DMS79 (cell line): Measurements from ENCODE around the gene COL23A1.

Experiments
- DNase-seq: peaks from one replicate; lab custom pipeline; 2025; lab: John Stamatoyannopoulos, UW

Gene COL23A1

DNA sequence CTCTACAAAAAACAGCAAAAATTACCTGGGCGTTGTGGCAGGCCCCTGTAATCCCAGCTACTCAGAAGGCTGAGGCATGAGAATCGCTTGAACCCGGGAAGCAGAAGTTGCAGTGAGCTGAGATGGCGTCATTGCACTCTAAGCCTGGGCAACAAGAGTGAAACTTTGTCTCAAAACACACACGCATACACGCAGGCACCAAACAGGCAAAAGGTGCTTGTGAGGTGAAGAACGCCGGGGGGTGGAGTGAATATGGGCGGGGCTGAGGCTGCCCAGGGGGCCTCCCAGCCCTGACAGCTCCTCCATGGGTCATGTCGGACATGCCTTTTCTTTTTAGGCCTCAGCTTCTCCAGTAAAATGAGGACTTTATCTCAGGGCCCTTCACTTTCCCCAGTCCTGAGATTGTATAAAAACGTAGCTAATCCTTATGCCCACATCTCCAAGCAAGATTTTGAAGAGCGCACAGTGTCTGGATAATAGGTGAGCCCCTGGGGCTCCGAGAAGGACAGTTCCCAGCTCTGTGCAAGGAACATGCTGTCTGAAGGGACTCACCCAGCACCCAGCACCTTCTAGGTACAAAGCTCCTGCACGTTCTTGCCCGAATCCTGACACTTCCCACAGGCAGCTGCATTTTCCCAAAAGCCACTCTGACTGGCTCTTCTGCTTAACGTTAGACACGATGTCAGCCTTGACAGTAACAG, 168.3 kb downstream of the COL23A1 start:
- DNase-seq, result no peak

- DNase-seq, result no peak
Observed at GRCh38 chr5:178421128-178421527, 169.1 kb downstream of the COL23A1 start.

- no peak for DNase-seq
Observed at GRCh38 chr5:178420354-178420781, 169.8 kb downstream of the COL23A1 start.

- DNase-seq, result peak; percentile 45
Observed at GRCh38 chr5:178419651-178420050, 170.5 kb downstream of the COL23A1 start.

DNA sequence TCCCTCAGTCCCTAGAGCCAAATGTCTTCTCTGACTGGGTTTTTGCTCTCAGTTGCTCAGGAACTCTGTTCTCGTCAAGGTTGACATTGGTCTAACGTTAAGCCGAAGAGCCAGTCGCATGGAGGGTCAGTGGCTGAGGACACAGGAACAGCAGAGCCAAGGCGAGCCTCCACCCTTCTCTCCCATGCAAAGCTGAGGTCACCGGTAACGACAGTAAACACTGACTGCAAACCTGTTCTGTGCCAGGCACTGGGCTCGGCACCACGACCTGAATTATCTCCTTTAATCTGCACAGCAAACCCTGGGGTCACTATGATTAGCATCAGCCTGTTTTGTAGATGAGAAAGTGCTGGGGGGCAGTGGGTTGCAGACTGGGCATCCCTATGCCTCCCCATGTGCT, 171.0 kb downstream of the COL23A1 start:
- no peak for DNase-seq

DNA sequence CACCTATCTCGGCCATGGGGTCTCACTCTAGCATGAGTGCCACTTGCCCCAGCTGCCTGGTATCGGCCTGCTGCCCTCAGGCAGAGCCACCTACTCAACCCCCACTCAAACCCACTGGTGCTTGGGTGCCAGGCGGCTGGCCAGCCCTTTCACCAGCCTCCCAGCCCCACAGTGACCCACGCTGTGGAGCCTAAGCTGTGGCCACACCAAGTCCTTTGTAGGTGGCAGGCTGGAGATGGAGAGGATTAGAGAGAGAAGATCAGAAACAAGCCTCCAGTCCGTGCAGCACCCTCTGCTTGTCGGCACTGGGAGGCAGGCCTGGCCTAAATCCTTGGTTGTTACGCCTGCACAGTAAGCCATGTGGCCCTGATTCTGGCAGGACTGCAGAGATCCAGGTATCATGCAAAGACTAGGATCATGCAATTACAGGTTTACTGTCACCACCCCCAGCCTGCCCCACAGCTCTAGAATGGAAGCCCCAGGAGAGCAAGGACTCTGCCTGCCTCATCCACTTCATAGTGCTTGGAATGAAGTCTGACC, 171.7 kb downstream of the COL23A1 start:
- no peak for DNase-seq

DNA sequence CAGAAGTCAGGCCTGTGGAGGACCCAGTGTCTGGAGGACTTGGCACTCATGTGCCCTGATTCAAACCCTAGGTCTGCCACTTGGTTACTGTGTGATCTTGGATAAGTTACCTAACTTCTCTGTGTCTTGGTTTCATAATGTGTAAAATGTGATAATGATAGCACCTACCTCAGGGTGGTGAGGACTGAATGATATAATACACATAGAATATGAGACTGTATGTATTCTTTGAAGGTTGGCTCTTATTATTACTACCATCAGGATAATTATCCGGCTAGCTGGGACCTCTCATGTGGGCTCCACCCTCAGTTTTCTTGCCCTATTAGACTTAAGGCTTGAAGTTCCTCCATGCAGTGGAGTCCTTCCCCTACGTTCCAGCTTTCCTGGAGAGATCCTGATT, 172.2 kb downstream of the COL23A1 start:
- DNase-seq, result no peak

- no peak for DNase-seq
Observed at GRCh38 chr5:178417391-178417811, 172.8 kb downstream of the COL23A1 start.

- DNase-seq, result no peak
Observed at GRCh38 chr5:178416919-178417318, 173.3 kb downstream of the COL23A1 start.

GRCh38 chr5:178416206-178416882, 173.8 kb downstream of the COL23A1 start:
- no peak for DNase-seq

DNA sequence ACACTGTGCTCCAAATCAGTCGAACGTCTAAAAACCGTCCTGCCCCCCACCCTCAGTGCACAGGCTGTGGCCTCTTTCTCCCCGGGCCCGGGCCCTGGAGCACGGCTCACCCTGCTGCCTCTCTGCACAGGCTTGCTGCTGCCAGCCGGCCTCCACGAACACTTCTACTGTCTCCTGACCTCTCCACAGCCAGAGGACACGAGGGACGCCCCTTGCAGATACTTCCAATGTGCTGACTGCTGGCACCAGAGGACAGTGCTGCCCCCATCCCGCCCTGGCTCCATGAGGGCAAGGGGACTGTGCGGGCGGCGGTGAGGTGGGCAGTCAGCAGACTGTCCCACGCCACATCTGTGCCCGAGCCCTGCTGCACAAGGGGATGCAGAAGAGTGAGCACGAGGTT, 174.8 kb downstream of the COL23A1 start:
- no peak for DNase-seq

DNA sequence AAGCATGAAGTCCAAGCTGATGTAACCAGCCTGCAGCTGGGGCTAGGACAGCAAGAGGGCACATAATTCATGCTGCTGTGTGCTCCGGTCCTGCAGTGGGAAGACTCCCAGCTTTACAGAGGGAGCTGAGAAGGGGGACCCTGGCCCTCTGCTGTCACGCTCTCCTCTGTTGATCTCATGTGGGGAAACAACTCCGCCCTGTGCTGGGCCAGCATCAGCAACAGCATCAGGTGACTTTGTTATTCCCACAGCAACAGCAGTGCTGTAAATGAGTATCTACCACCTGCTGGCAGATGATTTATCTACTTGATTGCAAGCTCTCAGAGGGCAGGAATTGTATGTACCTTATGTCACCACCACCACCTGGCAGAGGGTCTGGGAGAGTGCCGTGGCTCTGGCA, 176.2 kb downstream of the COL23A1 start:
- DNase-seq, result no peak

DNA sequence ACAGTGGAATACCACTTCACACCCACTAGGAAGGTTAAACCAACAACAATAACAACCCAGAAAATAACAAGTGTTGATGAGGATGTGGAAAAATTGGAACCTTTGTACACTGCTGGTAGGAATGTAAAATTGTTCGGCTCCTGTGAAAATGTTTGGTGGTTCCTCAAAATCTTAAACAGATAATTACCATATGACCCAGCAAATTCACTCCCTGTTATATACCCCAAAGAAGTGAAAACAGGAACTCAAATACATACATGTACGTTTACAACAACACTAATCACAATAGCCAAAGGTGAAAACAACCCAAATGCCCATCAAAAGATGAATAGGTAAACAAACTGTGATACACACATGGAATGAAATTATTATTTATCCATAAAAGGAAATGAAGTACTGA, 179.1 kb downstream of the COL23A1 start:
- DNase-seq, result no peak

DNA sequence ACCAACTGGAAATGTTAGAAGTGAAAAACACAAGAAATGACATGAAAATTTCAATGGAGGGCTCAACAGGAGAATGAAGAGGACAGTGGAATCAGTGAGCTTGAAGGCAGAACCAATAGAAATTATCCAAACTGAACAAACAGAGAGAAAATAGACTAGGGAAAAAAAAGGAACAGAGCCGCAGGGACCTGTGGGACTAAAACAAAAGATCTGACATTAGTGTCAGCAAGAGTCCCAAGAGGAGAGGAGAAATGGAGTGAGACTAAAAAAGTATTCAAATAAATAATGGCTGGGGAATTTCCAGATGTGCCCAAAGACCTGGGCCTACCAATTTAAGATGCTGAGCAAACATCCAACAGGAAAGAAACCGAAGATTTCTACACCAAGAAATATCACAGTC, 182.5 kb downstream of the COL23A1 start:
- no peak for DNase-seq

- no peak for DNase-seq
Observed at GRCh38 chr5:178404987-178405386, 185.2 kb downstream of the COL23A1 start.

GRCh38 chr5:178403956-178404600, 186.1 kb downstream of the COL23A1 start:
- no peak for DNase-seq

- no peak for DNase-seq
Observed at GRCh38 chr5:178403351-178403750, 186.8 kb downstream of the COL23A1 start.

DNA sequence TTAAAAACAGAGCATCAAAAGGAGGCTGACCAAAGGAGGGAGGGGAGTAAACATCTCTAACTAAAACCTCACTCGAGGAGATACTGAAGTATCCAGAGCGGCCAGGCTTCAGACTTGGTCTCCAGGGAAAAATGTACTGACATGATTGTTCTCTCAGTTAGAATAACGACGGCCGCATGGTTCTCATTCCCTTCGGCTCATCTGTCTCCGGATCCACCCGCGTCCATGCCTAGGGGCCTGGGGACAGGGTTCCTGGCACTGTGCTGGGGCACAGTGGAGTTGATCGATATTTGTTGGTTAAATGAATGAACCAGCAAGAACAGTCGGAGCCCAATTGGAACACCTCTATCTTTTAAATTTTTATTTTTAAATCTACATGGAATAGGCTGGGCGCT, 190.5 kb downstream of the COL23A1 start:
- DNase-seq, result no peak

DNA sequence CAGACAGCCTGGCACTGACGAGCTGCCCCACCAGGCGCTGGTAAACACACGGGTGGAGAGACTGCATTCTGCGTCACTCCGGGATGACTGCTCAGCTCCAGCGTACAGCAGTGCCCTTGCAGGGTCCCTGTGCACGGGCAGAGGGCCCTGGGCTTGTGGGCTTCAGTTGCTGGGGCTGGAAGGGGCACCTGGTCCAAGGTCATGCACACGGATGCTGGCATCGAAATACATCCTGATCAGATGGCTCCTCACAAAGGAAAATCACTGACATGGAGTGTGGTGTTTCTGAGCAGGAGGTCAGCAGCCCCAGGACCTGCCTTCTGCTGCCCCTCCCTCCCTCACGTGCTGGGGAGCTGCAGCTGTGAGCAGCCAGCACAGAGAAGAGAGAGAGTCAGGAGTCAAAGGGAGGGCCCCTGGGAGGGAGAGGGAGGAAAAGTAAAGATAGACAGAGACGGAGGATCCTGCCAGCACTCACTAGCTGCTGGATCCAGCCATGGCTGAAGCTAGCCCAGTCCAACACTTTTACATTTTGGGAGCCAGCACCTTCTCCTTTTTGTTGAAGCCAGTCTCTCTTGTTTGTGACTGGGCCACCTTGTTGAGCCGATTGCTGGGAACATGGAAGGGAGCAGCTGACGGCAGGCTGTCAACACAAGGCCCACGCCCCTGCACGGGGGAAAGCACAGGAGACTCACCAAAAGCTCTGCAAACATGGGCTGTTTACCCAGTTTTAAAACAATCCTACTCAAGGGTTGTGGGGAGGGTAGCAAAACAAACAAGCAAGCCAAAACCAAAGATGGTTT, 191.1 kb downstream of the COL23A1 start:
- peak; percentile 3 for DNase-seq

DNA sequence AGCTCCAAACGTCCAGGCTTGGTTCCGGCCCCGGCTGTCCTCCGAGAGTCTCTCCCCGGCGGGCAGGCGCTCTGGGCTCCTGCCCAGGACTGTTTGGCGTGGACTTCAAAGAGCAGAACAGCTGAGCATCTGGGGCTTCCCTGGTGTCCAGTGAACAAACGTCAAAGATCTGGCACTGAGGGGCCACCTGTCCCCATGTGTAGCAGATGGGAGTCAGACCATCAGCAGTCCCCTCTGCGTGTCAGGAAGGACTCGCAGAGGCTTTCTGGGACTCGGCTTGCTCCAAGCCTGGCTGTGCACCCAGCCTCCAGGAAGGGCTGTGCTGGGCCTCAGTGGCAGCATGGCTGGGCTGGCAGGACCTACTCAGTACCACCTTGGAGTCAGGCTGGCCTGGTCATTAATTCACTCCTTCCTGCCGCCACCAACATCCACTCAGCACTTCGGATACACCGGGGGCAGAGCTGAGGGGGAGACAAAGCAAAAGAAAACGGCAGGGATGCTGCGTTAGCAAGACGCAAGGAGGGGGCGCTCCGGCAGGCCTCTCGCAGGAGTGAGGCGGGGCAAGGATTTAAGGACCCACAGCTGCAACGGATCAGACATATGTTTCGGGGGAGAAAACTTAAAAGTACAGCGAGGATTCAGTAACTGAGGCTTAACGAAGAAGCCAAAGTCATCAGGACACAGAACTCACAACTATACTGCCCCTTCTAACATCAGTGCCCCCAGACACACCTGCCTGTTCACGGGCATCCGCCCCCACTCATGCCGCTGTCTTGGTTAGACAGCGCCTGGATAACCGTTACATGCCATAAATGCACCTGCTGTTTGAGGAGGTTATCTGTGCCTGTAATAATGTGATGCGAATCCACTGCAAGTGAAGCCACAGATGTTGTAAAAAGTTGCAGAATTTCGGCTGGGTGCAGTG, 193.1 kb downstream of the COL23A1 start:
- DNase-seq, result no peak

DNA sequence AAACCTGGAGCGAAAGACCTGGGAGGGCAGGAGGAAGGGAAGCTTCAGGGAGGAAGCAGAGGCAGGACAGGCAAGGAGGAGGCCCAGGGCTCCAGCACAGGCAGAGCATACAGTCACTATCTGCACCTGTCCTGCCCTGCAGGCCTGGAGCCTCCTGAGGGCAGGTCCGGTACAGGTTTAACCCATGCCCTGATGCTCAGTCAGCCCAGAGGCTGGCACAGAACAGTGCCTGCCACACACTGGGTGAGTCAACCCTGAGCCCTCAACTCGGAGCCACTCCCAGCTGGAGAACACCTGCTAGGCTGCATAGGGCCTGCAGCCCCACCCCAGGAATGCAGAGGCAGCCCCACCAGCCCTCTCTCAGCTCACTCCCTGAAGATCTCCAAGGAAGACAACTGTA, 196.1 kb downstream of the COL23A1 start:
- DNase-seq, result no peak
